Tongue (tissue), 2 donors: Measurements from ENCODE around the gene MAP3K7CL. TPM values are rescaled to one million over a fixed set of nuclear protein-coding genes. Genes with fewer than 3 reads are reported as not detected.

Source experiments
- small RNA-seq: library from RNA; depleted of rRNA; stranded (forward); fragments of <200 nt; gene quantifications from one replicate; pipeline ENCODE3, GENCODE V24; 2014; ENCODE audit warnings: low replicate concordance
- total RNA-seq: library from RNA; depleted of rRNA; stranded (reverse); fragments of >200 nt; gene quantifications from one replicate; pipeline ENCODE4 v1.2.3, GENCODE V29; 2014

MAP3K7CL gene
- total RNA-seq, 1 donor from 2014 or later, result 88.3 TPM

Small RNA genes within 50 kb of the gene (small RNA-seq; reads per million reads assigned to genes)
- gene RF00012 (not detected), gene RF00019 (not detected)

Other genes with a start within 250 kb of the MAP3K7CL start
- 54.5 TPM for gene LTN1, start 137.8 kb upstream of the MAP3K7CL start, total RNA-seq
- 18.2 TPM for gene RWDD2B, start 111.3 kb upstream of the MAP3K7CL start, total RNA-seq
- 39.1 TPM for gene USP16, start 106.0 kb upstream of the MAP3K7CL start, total RNA-seq
- 157 TPM for gene CCT8, start 57.0 kb upstream of the MAP3K7CL start, total RNA-seq
- gene BACH1, start 168.3 kb downstream of the MAP3K7CL start, total RNA-seq, result 76.3 TPM